Measurements from ENCODE around the gene SFTA2.
"Not testable (repeated sequence)": the region's sequence is repeated elsewhere in the genome, so short reads cannot be mapped to it uniquely, and the experiment has no call there.

Gene SFTA2

DNA sequence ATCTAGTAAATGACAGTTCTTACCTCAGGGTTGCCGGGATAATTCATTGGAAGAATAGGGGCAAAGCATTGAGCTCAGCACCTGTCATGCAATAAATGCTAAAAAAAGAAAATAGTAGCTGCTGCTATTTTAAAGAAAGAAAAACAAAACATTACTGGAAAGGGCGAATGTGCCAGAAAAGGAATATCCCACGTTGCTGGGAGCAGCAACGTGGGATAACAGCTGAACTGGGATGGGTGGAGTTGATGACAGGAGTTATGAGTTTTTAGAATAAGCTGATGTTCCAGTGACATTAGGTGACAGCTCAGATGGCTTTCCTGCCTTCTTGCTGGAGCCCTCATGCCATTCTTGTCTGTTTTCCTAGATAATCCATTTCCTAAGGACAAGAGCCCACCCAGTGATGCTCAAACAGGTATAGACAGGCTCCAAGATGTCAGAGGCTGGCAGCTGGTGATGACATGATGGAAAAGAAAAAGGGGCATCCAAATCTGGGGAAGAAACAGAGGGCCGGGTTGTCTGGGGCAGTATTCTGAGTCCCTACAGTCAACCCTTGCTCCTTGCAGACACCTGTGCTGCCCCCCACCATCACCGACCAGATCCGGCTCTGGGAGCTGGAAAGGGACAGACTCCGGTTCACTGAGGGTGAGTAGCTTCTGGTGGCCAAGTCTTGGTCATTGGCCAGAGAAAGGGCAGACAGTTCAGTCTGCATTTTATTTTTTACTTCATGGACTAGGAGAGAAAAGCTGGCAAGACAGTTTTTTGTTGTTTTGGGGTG lies 19.0 kb downstream of the SFTA2 start:
- DNase-seq: no peak

GRCh38 chr6:30910473-30910872 lies 21.5 kb downstream of the SFTA2 start:
- not testable (repeated sequence) for DNase-seq

DNA sequence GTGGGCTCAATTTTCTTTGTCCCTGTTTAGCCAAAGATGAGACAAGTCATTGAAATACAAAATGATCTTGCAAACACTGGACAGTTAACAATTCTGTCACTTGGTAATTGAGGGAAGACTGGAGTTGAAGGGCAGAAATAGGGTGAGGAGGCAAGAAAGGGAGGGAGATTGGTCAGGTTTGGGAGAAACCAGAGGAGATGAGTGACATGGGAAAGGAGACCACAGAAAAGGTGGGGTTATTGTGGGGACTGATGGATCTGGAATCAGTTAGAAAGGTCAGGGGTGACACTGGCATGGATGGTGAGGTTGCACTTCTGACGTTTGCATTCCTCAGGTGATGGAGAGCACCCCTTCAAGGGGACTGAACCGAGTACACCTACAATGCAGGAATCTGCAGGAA lies 23.3 kb downstream of the SFTA2 start:
- DNase-seq: no peak

DNA sequence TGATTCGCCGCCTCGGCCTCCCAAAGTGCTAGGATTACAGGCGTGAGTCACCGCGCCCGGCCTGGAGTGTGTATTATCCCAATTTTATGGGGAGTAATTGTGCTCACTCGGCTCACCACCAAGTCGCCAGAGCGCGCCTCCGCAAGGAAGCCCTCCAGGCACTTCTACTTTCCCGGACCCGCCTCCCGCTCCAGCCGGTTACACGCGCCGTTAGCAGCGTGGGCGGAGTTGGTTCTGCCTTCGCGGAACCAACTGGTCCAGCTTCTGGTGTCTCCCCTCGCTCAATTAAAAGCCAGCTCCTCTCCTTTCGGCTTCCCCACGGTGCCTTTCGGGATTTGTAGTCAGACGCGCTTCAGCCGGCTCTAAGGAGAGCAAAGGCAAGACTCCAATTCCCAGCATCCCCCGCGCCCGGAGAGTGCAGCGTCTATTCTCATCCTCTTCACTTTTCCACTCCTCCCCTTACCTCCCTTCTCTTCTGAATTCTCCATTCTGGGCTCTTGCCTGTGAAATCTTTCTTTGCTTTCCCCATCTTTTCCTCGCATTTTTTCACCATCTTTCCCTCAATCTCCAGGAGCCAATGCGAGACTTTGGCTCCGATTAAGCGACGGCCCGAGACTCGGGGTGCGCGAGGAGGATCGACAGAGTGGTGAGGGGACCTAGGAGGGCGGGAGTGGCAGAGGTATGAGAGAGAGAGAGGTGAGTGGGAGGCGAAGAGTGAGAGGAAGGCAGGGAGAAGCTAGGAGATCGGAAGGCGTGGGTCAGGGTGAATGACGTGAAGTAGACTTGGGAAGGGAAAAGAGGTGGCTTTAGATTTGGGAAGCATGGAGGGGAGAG lies 24.0 kb downstream of the SFTA2 start, which contains the start of gene GTF2H4:
Gene GTF2H4, plus strand, starts transcription at position 450 of the 834 bp plus-strand sequence.
- peak; percentile 99 for DNase-seq

- not testable (repeated sequence) for DNase-seq
Measured at GRCh38 chr6:30907290-30907757, 24.6 kb downstream of the SFTA2 start.

DNA sequence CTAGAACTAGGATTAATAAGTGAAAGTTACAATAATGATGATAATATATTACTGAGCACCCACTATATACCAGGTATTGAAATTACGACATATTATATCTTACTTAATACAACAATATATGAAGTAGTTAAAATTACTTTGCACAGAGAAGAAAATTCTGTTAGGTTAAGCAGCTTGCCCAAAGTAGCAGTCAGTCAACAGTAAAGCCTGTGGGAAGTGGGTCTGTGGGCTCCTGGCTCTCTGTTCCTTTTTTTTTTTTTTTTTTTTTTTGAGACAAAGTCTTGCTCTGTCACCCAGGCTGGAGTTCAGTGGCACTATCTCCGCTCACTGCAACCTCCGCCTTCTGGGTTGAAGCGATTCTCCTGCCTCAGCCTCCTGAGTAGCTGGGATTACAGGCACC lies 28.7 kb downstream of the SFTA2 start:
- DNase-seq: peak; percentile 78

DNA sequence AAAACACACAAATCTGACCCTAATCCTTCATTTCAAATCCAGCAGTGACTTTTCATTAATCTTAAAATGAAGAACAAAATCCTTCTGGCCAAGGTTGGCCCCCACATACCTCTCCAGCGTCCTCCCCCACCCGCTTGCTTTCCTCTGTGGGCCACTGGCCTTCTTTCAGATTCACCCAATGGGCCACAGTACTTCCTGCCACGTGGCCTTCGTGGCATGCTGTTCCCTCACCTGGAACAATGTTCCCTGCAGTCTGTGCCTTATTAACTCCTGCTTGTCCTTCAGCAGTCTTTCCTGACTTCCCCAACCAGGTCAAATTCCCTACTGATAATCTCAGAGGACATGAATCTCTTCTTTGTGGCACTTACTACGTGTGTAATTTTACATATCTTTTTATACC lies 29.3 kb downstream of the SFTA2 start:
- no peak for DNase-seq

DNA sequence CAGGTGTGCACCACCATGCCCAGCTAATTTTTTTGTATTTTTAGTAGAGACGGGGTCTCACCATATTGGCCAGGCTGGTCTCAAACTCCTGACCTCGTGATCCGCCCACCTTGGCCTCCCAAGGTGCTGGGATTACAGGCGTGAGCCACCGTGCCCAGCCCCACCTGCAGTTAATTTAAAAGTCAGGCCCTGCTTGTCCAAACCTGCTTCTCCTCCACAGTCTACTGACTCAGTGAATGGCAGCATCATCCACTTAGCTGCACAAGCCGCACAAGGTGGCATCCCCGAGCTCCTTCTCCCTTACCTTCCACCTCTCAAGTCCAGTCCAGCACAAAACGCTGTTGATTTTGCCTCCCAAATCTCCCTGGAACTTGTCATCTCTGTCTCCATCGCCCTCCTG lies 29.8 kb downstream of the SFTA2 start:
- not testable (repeated sequence) for DNase-seq

DNA sequence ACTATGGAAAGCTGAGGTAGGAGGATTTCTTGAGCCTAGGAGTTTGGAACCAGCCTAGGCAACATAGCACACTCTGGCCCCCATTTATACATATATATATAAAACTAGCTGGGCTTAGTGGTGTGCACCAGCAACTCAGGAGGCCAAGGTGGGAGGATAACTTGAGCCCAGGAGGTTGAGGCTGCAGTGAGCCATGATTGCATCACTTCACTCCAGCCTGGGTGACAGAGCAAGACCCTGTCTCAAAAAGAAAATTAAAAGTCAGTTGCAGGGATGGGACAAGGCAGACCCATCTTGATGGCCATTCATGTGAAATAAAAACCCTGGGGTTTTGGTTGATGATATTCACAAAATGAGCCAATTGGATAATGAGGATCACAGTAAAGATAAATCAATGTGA lies 30.5 kb downstream of the SFTA2 start:
- DNase-seq: no peak

DNA sequence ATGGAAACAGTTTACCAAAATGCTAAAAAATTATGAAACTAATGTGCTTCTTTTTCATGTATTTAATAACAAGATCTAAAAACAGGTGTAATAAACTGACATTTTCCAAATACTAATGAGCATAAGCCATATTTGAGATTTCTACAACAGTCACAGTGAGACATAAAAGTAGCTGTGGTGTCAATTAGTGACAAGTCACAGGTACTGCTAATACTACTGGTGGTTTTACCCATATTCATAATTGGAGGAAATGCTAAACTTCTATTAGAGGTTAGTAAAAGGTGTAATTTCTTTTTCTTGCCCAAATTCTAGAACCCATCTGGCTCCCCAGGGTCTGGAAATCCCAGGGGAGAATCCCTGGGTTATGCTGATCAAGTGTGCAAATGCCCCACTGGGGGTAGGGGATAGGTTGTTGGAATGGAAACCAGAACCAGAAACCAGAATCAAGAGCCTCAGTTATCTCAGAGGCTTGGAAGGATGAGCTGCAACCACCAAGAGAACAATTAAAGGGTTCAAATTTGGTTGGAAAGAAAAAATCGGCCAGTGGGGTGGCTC lies 31.0 kb downstream of the SFTA2 start:
- no peak for DNase-seq

- DNase-seq: no peak
Measured at GRCh38 chr6:30898750-30899360, 33.1 kb downstream of the SFTA2 start.

GRCh38 chr6:30897882-30898281 lies 34.1 kb downstream of the SFTA2 start:
- no peak for DNase-seq

GRCh38 chr6:30896541-30896940 lies 35.4 kb downstream of the SFTA2 start:
- DNase-seq: no peak

DNA sequence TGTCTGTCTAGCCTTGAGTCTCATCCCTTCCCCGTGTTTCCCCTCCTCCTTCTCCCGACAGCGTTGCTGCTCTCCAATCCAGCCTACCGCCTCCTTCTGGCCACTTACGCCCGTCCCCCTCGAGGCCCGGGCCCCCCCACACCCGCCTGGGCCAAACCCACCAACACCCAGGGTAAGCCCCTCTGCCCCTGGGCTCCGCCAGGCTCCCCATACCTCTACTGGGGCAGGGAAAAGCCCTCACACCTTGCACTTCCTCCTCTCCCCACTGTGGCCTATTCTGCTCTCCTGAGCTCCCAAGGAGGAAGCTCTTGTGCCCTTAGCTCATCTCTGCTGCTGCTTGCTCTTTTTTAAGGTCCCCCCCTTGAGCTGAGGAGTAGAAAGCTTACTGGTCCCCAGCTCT lies 36.6 kb downstream of the SFTA2 start:
- no peak for DNase-seq

GRCh38 chr6:30894935-30895334 lies 37.0 kb downstream of the SFTA2 start:
- no peak for DNase-seq

GRCh38 chr6:30894381-30894780 lies 37.6 kb downstream of the SFTA2 start:
- no peak for DNase-seq

DNA sequence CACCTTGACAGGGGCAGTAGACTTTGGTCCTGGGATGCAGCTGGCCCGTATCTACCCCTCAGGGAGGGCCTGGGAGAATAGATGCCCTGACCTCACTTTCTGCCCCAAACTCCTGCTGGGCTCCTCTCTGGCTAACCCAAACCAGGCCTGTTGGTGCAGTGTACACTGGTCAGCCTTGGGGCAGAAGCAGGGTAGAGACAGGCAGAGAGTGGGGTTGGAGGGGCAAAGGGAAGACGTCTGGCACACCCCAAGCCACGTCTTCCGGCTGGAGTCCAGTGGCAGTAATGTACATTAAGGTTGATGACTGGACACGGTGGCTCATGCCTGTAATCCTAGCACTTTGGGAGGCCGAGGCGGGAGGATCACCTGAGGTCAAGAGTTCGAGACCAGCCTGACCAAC lies 38.3 kb downstream of the SFTA2 start:
- no peak for DNase-seq

DNA sequence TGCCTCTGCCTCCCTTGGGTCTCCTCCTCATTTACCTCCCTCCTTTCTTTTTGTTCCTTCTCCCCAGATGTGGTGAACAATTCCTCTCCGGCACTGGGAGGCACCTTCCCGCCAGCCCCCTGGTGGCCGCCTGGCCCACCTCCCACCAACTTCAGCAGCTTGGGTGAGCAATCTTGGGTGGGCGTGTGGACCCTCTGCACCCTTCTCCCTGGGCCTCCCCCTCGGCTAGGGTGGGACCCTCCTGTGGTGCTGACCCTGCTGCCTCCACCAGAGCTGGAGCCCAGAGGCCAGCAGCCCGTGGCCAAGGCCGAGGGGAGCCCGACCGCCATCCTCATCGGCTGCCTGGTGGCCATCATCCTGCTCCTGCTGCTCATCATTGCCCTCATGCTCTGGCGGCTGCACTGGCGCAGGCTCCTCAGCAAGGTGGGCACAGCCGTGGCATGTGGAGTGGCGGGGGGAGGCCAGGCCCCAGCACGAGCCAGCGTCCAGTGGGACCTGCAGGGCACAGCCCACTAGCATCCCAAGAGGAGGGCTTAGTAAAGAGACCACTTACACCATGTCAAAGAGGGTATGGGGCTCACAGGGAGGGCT lies 38.9 kb downstream of the SFTA2 start:
- no peak for DNase-seq

DNA sequence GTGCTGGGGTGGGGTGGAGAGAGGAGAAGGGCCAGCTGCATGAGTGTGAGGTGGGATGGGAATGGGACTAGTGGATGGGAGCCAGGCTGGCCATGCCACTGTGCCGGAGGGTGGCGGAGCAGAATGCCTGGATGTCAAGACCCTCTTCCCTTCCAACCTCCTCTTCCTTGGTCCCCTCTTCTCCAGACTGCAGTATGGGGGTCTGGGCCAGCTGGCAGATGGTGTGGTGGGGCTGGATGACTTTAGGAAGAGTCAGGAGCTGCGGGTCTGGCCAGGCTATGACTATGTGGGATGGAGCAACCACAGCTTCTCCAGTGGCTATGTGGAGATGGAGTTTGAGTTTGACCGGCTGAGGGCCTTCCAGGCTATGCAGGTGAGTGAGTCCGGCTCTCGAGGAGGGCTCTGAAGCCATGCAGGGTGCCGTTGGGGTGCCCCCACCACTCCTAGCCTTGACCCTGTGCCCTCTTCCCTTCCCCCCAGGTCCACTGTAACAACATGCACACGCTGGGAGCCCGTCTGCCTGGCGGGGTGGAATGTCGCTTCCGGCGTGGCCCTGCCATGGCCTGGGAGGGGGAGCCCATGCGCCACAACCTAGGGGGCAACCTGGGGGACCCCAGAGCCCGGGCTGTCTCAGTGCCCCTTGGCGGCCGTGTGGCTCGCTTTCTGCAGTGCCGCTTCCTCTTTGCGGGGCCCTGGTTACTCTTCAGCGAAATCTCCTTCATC lies 40.0 kb downstream of the SFTA2 start:
- DNase-seq: peak; percentile 18

GRCh38 chr6:30891450-30891723 lies 40.6 kb downstream of the SFTA2 start:
- no peak for DNase-seq

- no peak for DNase-seq
Measured at GRCh38 chr6:30890646-30891449, 41.1 kb downstream of the SFTA2 start.
